Caco-2 (cell line): ENCODE results near the gene NTRK1. TPM values are rescaled to one million over a fixed set of nuclear protein-coding genes. Genes with fewer than 3 reads are reported as not detected.

Experiments used
- BruUV-seq: library from RNA; stranded (reverse); fragments of 400-500 nt; replicated peaks from 2 replicates; lab custom pipeline; 2021; lab: Mats Ljungman, UMichigan
- CTCF ChIA-PET: fragments of 300-600 bp; sonication (Branson Sonifier 250); formaldehyde crosslinking; loops from one replicate; lab custom pipeline; 2022; ENCODE audit warnings: antibody characterized with exemption; lab: Charles Lee
- POLR2A ChIA-PET: fragments of 300-600 bp; sonication (Branson Sonifier 250); formaldehyde crosslinking; loops from one replicate; lab custom pipeline; 2022; ENCODE audit warnings: antibody characterized with exemption; lab: Charles Lee
- DNase-seq, 2 experiments: peaks; one replicate each; pipeline versions ENCODE4 v3.0.0 to v3.0.0-alpha.2; 2020 to 2022
- H3K27me3 ChIP-seq: replicated peaks from 2 replicates; pipeline ENCODE4 v1.6.0; 2011; ENCODE audit warnings: low read length; ENCODE audit not compliant: control insufficient read depth, insufficient read depth
- H3K36me3 ChIP-seq: 2 replicates; pipeline ENCODE4 v1.5.1; 2011; ENCODE audit warnings: low read length; ENCODE audit not compliant: control insufficient read depth, insufficient read depth
- H3K4me1 ChIP-seq: fragments of 250-450 bp; sonication (Bioruptor Pico); 2 replicates; pipeline ENCODE4 v1.5.1; 2020; ENCODE audit warnings: mild to moderate bottlenecking
- H3K4me3 ChIP-seq: 2 replicates; pipeline ENCODE4 v1.5.1; 2011; ENCODE audit warnings: low read depth, mild to moderate bottlenecking, control low read depth, low read length
- H3K9me3 ChIP-seq: fragments of 250-450 bp; sonication (Bioruptor Pico); 2 replicates; pipeline ENCODE4 v1.5.1; 2020; ENCODE audit warnings: mild to moderate bottlenecking, moderate library complexity
- H3K27ac Mint-ChIP-seq: one replicate; pipeline ENCODE4 v1.8.0; 2022; ENCODE audit warnings: mixed read lengths; ENCODE audit not compliant: unreplicated experiment
- H3K27me3 Mint-ChIP-seq: one replicate; pipeline ENCODE4 v1.8.0; 2022; ENCODE audit warnings: mixed read lengths; ENCODE audit not compliant: insufficient read depth, unreplicated experiment
- H3K36me3 Mint-ChIP-seq: one replicate; pipeline ENCODE4 v1.8.0; 2022; ENCODE audit warnings: mild to moderate bottlenecking, mixed read lengths; ENCODE audit not compliant: insufficient read depth, unreplicated experiment
- H3K4me1 Mint-ChIP-seq: one replicate; pipeline ENCODE4 v1.8.0; 2022; ENCODE audit warnings: low read depth, mixed read lengths; ENCODE audit not compliant: unreplicated experiment
- H3K4me3 Mint-ChIP-seq: one replicate; pipeline ENCODE4 v1.8.0; 2022; ENCODE audit warnings: mild to moderate bottlenecking, moderate library complexity, mixed read lengths; ENCODE audit not compliant: unreplicated experiment
- H3K9me3 Mint-ChIP-seq: one replicate; pipeline ENCODE4 v1.8.0; 2022; ENCODE audit warnings: mixed read lengths; ENCODE audit not compliant: unreplicated experiment
- intact Hi-C: fragments of 100-400 bp; cut with micrococcal nuclease; formaldehyde crosslinking; loops from one replicate; pipeline ENCODE4 v1.10.0; 2022; ENCODE audit not compliant: unreplicated experiment
- total RNA-seq: library from RNA; stranded (reverse); gene quantifications from 2 replicates; pipeline ENCODE4 v1.2.3, GENCODE V29; 2022
- TF ChIP-seq, protein P1 (sequence below), 2 experiments: fragments of 200-600 bp in 1 of 2; IDR thresholded peaks; 1 replicate in 1 of 2; 2 replicates in 1 of 2; pipeline versions ENCODE4 v1.5.1 to v1.8.0; 2011 to 2022; ENCODE audit warnings: antibody characterized with exemption in 1 of 2, control low read depth in 1 of 2, inconsistent platforms in 1 of 2, low read depth in 1 of 2, low read length in 1 of 2, mild to moderate bottlenecking in 1 of 2, moderate library complexity in 1 of 2; ENCODE audit not compliant: insufficient read depth in 1 of 2, severe bottlenecking in 1 of 2, unreplicated experiment in 1 of 2

NTRK1 gene
- total RNA-seq, 1 experiment from 2014 or later: not detected

DNA sequence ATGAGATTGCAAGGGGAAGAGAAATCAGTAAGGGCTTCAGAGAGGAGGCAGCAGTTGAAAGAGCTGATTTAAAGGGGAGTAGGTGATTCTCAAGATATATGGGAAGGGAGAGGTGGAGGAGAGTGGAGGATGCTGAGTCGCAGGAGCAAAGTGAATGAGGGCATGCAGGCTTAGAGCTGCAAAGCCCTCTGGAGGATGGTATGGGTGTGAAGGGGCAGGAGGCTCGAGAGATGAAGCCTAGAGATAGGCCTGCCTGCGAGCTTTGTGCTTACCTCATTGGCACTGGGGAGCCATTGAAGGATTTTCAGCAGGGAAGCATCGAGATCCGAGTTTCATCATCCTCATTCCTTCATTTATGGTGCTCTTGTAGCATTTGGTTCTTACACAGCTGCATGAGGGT is 28.2 kb upstream of the NTRK1 start:
- no peaks in the 10 kb centered on the region for H3K4me1 ChIP-seq
- BruUV-seq: no TSS peak
- Mint-ChIP-seq H3K27ac (no peak overlapping the region), H3K36me3 (peaks cover 4% of the 10 kb centered on the region), H3K9me3 (no peaks in the 10 kb centered on the region), H3K4me3 (no peak overlapping the region), H3K4me1 (no peaks in the 10 kb centered on the region), H3K27me3 (peaks cover 33% of the 10 kb centered on the region)
- ChIA-PET CTCF (interaction anchor here (1.2 to 1.4 kb wide), 2 partner anchors 18 to 58 kb away, joined by 3 read pairs; no protein-coding TSS in a partner anchor), POLR2A (no interaction called here)
- intact Hi-C loops: no loop called here
- H3K9me3 ChIP-seq: no peaks in the 10 kb centered on the region
- H3K4me3 ChIP-seq: no peak overlapping the region
- H3K27me3 ChIP-seq: no peaks in the 10 kb centered on the region
- TF ChIP-seq, protein P1, sequence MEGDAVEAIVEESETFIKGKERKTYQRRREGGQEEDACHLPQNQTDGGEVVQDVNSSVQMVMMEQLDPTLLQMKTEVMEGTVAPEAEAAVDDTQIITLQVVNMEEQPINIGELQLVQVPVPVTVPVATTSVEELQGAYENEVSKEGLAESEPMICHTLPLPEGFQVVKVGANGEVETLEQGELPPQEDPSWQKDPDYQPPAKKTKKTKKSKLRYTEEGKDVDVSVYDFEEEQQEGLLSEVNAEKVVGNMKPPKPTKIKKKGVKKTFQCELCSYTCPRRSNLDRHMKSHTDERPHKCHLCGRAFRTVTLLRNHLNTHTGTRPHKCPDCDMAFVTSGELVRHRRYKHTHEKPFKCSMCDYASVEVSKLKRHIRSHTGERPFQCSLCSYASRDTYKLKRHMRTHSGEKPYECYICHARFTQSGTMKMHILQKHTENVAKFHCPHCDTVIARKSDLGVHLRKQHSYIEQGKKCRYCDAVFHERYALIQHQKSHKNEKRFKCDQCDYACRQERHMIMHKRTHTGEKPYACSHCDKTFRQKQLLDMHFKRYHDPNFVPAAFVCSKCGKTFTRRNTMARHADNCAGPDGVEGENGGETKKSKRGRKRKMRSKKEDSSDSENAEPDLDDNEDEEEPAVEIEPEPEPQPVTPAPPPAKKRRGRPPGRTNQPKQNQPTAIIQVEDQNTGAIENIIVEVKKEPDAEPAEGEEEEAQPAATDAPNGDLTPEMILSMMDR (IDR thresholded peaks at IDR 0.05; ENCODE audit: insufficient read depth in 1 of 2, low read depth in 1 of 2, low read length in 1 of 2, severe bottlenecking in 1 of 2, unreplicated experiment in 1 of 2): no peak
- H3K36me3 ChIP-seq: no peaks in the 10 kb centered on the region
- DNase-seq: no peak

DNA sequence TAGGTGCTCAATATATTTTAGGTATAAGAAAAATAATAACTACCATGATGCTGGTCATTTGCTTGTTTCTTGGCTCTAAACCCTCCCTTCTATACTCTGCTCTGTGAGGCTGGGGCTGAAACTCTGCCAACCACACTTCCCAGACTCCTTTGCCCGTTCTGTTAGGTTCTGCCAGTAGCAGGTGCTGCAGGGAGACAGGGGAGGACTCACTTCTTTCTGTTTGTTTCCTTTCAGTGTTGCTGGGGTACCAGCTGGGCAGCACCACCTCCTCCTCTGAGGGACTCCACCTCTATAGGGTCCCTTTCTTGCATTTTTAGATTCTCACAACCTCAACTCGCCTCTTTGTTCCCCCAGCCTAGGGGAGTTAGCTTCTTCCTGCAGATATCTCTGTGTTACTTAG is 27.1 kb upstream of the NTRK1 start:
- POLR2A ChIA-PET: no interaction called here
- Mint-ChIP-seq H3K4me3 (no peak overlapping the region), H3K27me3 (peaks cover 34% of the 10 kb centered on the region), H3K36me3 (peaks cover 4% of the 10 kb centered on the region), H3K4me1 (no peaks in the 10 kb centered on the region), H3K27ac (no peak overlapping the region), H3K9me3 (no peaks in the 10 kb centered on the region)
- CTCF ChIA-PET: interaction anchor here (1.2 to 1.4 kb wide), 2 partner anchors 20 to 57 kb away, joined by 3 read pairs; no protein-coding TSS in a partner anchor
- intact Hi-C loops: no loop called here
- TF ChIP-seq, protein P1 (IDR thresholded peaks at IDR 0.05; ENCODE audit: insufficient read depth in 1 of 2, low read depth in 1 of 2, low read length in 1 of 2, severe bottlenecking in 1 of 2, unreplicated experiment in 1 of 2): no peak
- no TSS peak for BruUV-seq
- H3K4me3 ChIP-seq: no peak overlapping the region
- no peaks in the 10 kb centered on the region for H3K36me3 ChIP-seq
- H3K27me3 ChIP-seq: no peaks in the 10 kb centered on the region; the same call in 1 of the 2 replicates
- H3K4me1 ChIP-seq: no peaks in the 10 kb centered on the region
- no peaks in the 10 kb centered on the region for H3K9me3 ChIP-seq
- DNase-seq: no peak

DNA sequence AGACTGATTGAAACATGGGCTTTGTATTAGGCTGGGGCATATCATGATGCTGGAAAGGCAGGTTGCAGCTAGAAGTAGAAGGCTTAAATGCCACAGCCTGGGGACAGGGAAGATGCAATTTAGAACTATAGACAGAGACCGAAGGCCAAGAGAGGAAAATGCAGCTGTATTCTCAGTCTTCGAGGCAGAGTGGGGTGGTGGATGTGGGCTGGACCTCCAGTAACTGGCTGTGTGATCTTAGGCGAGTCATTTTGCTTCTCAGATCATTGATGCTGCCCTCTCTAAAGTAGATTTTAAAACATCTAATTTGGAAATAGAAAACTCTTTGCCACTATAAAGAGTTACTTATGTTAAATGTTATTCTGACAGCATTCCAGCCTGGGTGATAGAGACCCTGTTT is 26.3 kb upstream of the NTRK1 start:
- no peak for DNase-seq
- H3K27me3 Mint-ChIP-seq: peaks cover 36% of the 10 kb centered on the region
- Histone ChIP-seq H3K4me3 (no peak overlapping the region), H3K27me3 (no peaks in the 10 kb centered on the region; the same call in 1 of the 2 replicates), H3K36me3 (no peaks in the 10 kb centered on the region), H3K4me1 (no peaks in the 10 kb centered on the region), H3K9me3 (no peaks in the 10 kb centered on the region)
- BruUV-seq: no TSS peak
- TF ChIP-seq, protein P1 (IDR thresholded peaks at IDR 0.05; ENCODE audit: insufficient read depth in 1 of 2, low read depth in 1 of 2, low read length in 1 of 2, severe bottlenecking in 1 of 2, unreplicated experiment in 1 of 2): no peak
- POLR2A ChIA-PET: no interaction called here
- CTCF ChIA-PET: no interaction called here
- intact Hi-C loops: no loop called here
- H3K9me3 Mint-ChIP-seq: no peaks in the 10 kb centered on the region
- no peaks in the 10 kb centered on the region for H3K4me1 Mint-ChIP-seq
- H3K4me3 Mint-ChIP-seq: no peak overlapping the region
- peaks cover 4% of the 10 kb centered on the region for H3K36me3 Mint-ChIP-seq
- no peak overlapping the region for H3K27ac Mint-ChIP-seq
